KOPT-K1 (cell line): Measurements from ENCODE around the gene GFRA4.

Experiments
- H3K27ac ChIP-seq: fragments of 200-600 bp; sonication (generic); 2 replicates; pipeline ENCODE4 v1.5.1; 2016; ENCODE audit warnings: antibody characterized with exemption, mild to moderate bottlenecking, low read depth, low read length; ENCODE audit not compliant: poor library complexity, severe bottlenecking
- H3K36me3 ChIP-seq: fragments of 200-600 bp; sonication (generic); 2 replicates; pipeline ENCODE4 v1.5.1; 2017; ENCODE audit warnings: antibody characterized with exemption, mild to moderate bottlenecking, low read length, moderate library complexity; ENCODE audit not compliant: insufficient read depth
- H3K9me3 ChIP-seq: fragments of 200-600 bp; sonication (generic); 2 replicates; pipeline ENCODE4 v1.5.1; 2017; ENCODE audit warnings: antibody characterized with exemption, low read length, mild to moderate bottlenecking; ENCODE audit not compliant: insufficient read depth, poor library complexity, severe bottlenecking

GFRA4 gene

GRCh38 chr20:3663031-3663701, at the start of gene GFRA4:
GFRA4 (minus strand) TSS chr20:3663399; CDS start chr20:3663399, 0 bp downstream.
- H3K36me3 ChIP-seq = no peaks in the 10 kb centered on the region
- no peaks in the 10 kb centered on the region for H3K9me3 ChIP-seq
- no peak within 1 kb of the TSS for H3K27ac ChIP-seq

GRCh38 chr20:3712279-3712873, 49.2 kb upstream of the GFRA4 start, which contains the start of gene SIGLEC1:
SIGLEC1 (minus strand) TSS chr20:3712600; CDS start chr20:3707128, 5,472 bp downstream.
- H3K36me3 ChIP-seq = no peaks in the 10 kb centered on the region
- no peak within 1 kb of the TSS for H3K27ac ChIP-seq
- H3K9me3 ChIP-seq = no peaks in the 10 kb centered on the region

GRCh38 chr20:3711484-3711941, 48.3 kb upstream of the GFRA4 start:
- Histone ChIP-seq H3K9me3 (no peaks in the 10 kb centered on the region), H3K27ac (no peak overlapping the region), H3K36me3 (no peaks in the 10 kb centered on the region)

GRCh38 chr20:3710703-3711483, 47.7 kb upstream of the GFRA4 start:
- H3K9me3 ChIP-seq = no peaks in the 10 kb centered on the region
- H3K27ac ChIP-seq = no peak overlapping the region
- H3K36me3 ChIP-seq = no peaks in the 10 kb centered on the region

- Histone ChIP-seq H3K36me3 (no peaks in the 10 kb centered on the region), H3K9me3 (no peaks in the 10 kb centered on the region), H3K27ac (no peak overlapping the region)
These were observed 46.8 kb upstream of the GFRA4 start for GRCh38 chr20:3710011-3710466.

- no peaks in the 10 kb centered on the region for H3K9me3 ChIP-seq
- no peak overlapping the region for H3K27ac ChIP-seq
- no peaks in the 10 kb centered on the region for H3K36me3 ChIP-seq
These were observed 44.3 kb upstream of the GFRA4 start for GRCh38 chr20:3707508-3707899.

- Histone ChIP-seq H3K36me3 (no peaks in the 10 kb centered on the region), H3K9me3 (no peaks in the 10 kb centered on the region), H3K27ac (no peak overlapping the region)
These were observed 43.7 kb upstream of the GFRA4 start for GRCh38 chr20:3706774-3707507.

- H3K36me3 ChIP-seq = no peaks in the 10 kb centered on the region
- no peak overlapping the region for H3K27ac ChIP-seq
- H3K9me3 ChIP-seq = no peaks in the 10 kb centered on the region
These were observed 43.0 kb upstream of the GFRA4 start for GRCh38 chr20:3705970-3706739.

GRCh38 chr20:3705491-3705969, 42.3 kb upstream of the GFRA4 start:
- no peaks in the 10 kb centered on the region for H3K36me3 ChIP-seq
- no peak overlapping the region for H3K27ac ChIP-seq
- H3K9me3 ChIP-seq = no peaks in the 10 kb centered on the region

- Histone ChIP-seq H3K9me3 (no peaks in the 10 kb centered on the region), H3K36me3 (no peaks in the 10 kb centered on the region), H3K27ac (no peak overlapping the region)
These were observed 40.9 kb upstream of the GFRA4 start for GRCh38 chr20:3704087-3704486.

- H3K27ac ChIP-seq = no peak overlapping the region
- no peaks in the 10 kb centered on the region for H3K9me3 ChIP-seq
- no peaks in the 10 kb centered on the region for H3K36me3 ChIP-seq
These were observed 39.6 kb upstream of the GFRA4 start for GRCh38 chr20:3702611-3703391.

GRCh38 chr20:3701061-3701998, 38.1 kb upstream of the GFRA4 start:
- Histone ChIP-seq H3K27ac (no peak overlapping the region), H3K36me3 (no peaks in the 10 kb centered on the region), H3K9me3 (peaks cover 5% of the 10 kb centered on the region)

- Histone ChIP-seq H3K9me3 (peaks cover 7% of the 10 kb centered on the region), H3K27ac (no peak overlapping the region), H3K36me3 (no peaks in the 10 kb centered on the region)
These were observed 35.8 kb upstream of the GFRA4 start for GRCh38 chr20:3699037-3699436.
